Smooth muscle cell (in vitro differentiated cells): Measurements from ENCODE around the gene WDR11. TPM values are rescaled to one million over a fixed set of nuclear protein-coding genes. Genes with fewer than 3 reads are reported as not detected.
A peak's percentile ranks its signal among the peaks of the same experiment; 100 is the strongest.

Experiments
- DNase-seq: peaks from one replicate; lab custom pipeline; 2025; ENCODE audit not compliant: unreplicated experiment; lab: John Stamatoyannopoulos, UW
- H2AFZ ChIP-seq: fragments of 200-600 bp; sonication (generic); 2 replicates; pipeline ENCODE4 v1.6.0; 2016; ENCODE audit warnings: antibody characterized with exemption, low read depth, mild to moderate bottlenecking
- H3F3A ChIP-seq: fragments of 200-600 bp; sonication (generic); 2 replicates; pipeline ENCODE4 v1.6.0; 2017; ENCODE audit warnings: antibody characterized with exemption, low read depth
- H3K27ac ChIP-seq: fragments of 200-600 bp; sonication (generic); 2 replicates; pipeline ENCODE4 v1.5.1; 2016; ENCODE audit warnings: low read depth, mild to moderate bottlenecking
- H3K27me3 ChIP-seq: fragments of 200-600 bp; sonication (generic); 2 replicates; pipeline ENCODE4 v1.6.1; 2016; ENCODE audit warnings: low read depth, mild to moderate bottlenecking
- H3K36me3 ChIP-seq: fragments of 200-600 bp; sonication (generic); 2 replicates; pipeline ENCODE4 v1.5.1; 2016; ENCODE audit warnings: low read depth
- H3K4me1 ChIP-seq: fragments of 200-600 bp; sonication (generic); 2 replicates; pipeline ENCODE4 v1.5.1; 2016; ENCODE audit warnings: low read depth
- H3K4me2 ChIP-seq: fragments of 200-600 bp; sonication (generic); 2 replicates; pipeline ENCODE4 v1.6.0; 2016; ENCODE audit warnings: mild to moderate bottlenecking
- H3K4me3 ChIP-seq: fragments of 200-600 bp; sonication (generic); 2 replicates; pipeline ENCODE4 v1.5.1; 2016; ENCODE audit warnings: mild to moderate bottlenecking
- H3K79me2 ChIP-seq: fragments of 200-600 bp; sonication (generic); 2 replicates; pipeline ENCODE4 v1.6.0; 2016; ENCODE audit warnings: low read depth, mild to moderate bottlenecking
- H3K9ac ChIP-seq: fragments of 200-600 bp; sonication (generic); 2 replicates; pipeline ENCODE4 v1.6.0; 2016; ENCODE audit warnings: low read depth
- H3K9me3 ChIP-seq: fragments of 200-600 bp; sonication (generic); replicated peaks from 2 replicates; pipeline ENCODE4 v1.5.1; 2016; ENCODE audit warnings: low read depth
- H4K20me1 ChIP-seq: fragments of 200-600 bp; sonication (generic); 2 replicates; pipeline ENCODE4 v1.6.0; 2016; ENCODE audit warnings: low read depth
- CTCF ChIP-seq: fragments of 200-600 bp; sonication (generic); IDR thresholded peaks from 2 replicates; pipeline ENCODE4 v1.5.1; 2017; ENCODE audit warnings: borderline replicate concordance, mild to moderate bottlenecking, antibody characterized with exemption; ENCODE audit not compliant: insufficient read depth, poor library complexity, severe bottlenecking
- WGBS: methylation state at CpG from one replicate; pipeline ENCODE4 v1.1.7; 2016; ENCODE audit warnings: low lambda C conversion rate; 5-methylcytosine and 5-hydroxymethylcytosine counted together
- polyA plus RNA-seq: library from polyadenylated mRNA; unstranded; fragments of >200 nt; fragmentation: Nextera tagmentation; extraction: Ambion mirVana; gene quantifications from 2 replicates; pipeline ENCODE4 v1.2.1, GENCODE V29; 2016
- total RNA-seq: library from RNA; depleted of rRNA; stranded (reverse); fragments of >200 nt; gene quantifications from 2 replicates; pipeline ENCODE4 v1.2.3, GENCODE V29; 2014

WDR11 gene
- total and polyA plus RNA-seq, 2 experiments from 2014 or later: 19.3 to 58.7 TPM

DNA sequence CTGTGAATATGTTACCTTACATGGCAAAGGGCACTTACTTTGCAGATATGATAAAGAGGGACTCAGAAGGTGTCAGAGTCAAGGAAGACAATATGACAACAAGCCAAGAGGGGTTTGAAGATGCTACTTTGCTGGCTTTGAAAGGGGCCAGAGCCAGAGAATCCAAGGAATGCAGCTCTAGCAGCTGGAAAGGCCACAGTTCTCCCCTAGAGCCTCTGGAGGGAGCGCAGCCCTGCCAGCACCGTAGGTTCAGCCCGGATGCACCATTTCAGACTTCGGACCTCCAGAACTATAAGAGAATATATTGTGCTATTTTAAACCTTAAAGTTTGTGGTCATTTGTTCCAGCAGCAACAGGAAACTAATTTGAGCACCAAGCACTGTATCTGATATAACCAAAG is 32.9 kb upstream of the WDR11 start:
- Histone ChIP-seq H3K9ac (no peak overlapping the region), H3F3A (no peaks in the 10 kb centered on the region), H3K4me3 (no peak overlapping the region), H4K20me1 (no peaks in the 10 kb centered on the region), H3K27ac (no peak overlapping the region), H3K79me2 (no peaks in the 10 kb centered on the region), H3K36me3 (no peaks in the 10 kb centered on the region), H3K27me3 (no peaks in the 10 kb centered on the region), H3K4me2 (no peak overlapping the region), H2AFZ (no peak overlapping the region), H3K9me3 (no peaks in the 10 kb centered on the region), H3K4me1 (no peaks in the 10 kb centered on the region)
- TF ChIP-seq CTCF: no peak
- DNase-seq: no peak
- WGBS: 91% methylated on average over 4 of the region's 4 CpGs

GRCh38 chr10:120819366-120819765 is 31.8 kb upstream of the WDR11 start:
- Histone ChIP-seq H2AFZ (no peak overlapping the region), H3K36me3 (no peaks in the 10 kb centered on the region), H4K20me1 (no peaks in the 10 kb centered on the region), H3K9ac (no peak overlapping the region), H3K4me3 (no peak overlapping the region), H3K27me3 (no peaks in the 10 kb centered on the region), H3K27ac (no peak overlapping the region), H3F3A (no peaks in the 10 kb centered on the region), H3K9me3 (no peaks in the 10 kb centered on the region), H3K4me2 (no peak overlapping the region), H3K79me2 (no peaks in the 10 kb centered on the region), H3K4me1 (no peaks in the 10 kb centered on the region)
- 95% methylated on average over 6 of the region's 6 CpGs for WGBS
- DNase-seq: no peak
- TF ChIP-seq CTCF: no peak

DNA sequence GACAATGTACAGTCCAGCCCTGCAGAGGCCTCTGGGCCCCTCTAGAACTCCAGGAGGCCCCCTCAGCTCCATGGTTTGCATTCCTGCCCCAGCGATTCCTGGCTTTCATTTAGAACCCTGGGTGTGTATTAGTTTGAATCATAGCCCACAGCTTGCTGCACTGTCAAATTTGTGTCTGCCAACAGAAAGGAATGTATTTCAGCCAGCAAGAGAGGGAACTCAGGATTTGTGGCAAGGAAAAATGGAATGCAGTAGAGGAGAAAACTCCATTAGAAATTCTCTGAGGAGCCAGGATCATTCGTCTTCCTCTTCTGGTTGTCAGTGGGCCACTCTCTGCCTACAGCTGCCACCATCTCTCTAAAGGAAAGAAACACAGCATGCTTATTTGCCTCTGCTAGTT is 27.9 kb upstream of the WDR11 start:
- no peaks in the 10 kb centered on the region for H3F3A ChIP-seq
- no peaks in the 10 kb centered on the region for H3K27me3 ChIP-seq
- no peak overlapping the region for H3K4me2 ChIP-seq
- H3K9me3 ChIP-seq: no peaks in the 10 kb centered on the region
- H3K36me3 ChIP-seq: no peaks in the 10 kb centered on the region
- DNase-seq: no peak
- H4K20me1 ChIP-seq: no peaks in the 10 kb centered on the region
- TF ChIP-seq CTCF: no peak
- WGBS: 59% methylated on average over 2 of the region's 2 CpGs
- no peaks in the 10 kb centered on the region for H3K4me1 ChIP-seq
- no peak overlapping the region for H3K9ac ChIP-seq
- H3K27ac ChIP-seq: no peak overlapping the region
- no peak overlapping the region for H2AFZ ChIP-seq
- no peaks in the 10 kb centered on the region for H3K79me2 ChIP-seq
- H3K4me3 ChIP-seq: no peak overlapping the region

DNA sequence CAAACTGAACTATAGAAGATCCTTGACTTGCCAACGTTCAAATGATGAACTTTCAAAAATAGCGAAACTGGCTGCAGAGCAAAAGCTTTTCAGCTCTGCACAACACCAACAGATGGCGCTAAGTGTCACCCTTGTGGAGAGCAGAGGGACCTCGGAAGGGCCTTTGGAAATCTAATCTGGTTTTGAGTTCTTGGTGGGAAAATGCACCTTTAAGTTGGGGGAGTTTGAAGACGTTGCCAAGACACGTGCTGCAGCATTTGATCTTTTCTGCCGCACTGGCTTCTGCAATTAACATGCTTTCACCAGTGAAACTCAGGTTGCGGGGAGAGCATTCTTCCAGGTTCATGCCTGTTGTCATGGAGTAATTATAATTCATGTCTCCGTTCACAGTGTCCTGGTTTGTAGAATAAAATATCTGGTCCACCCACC is 26.3 kb upstream of the WDR11 start:
- peak; percentile 52 for TF ChIP-seq CTCF
- no peaks in the 10 kb centered on the region for H4K20me1 ChIP-seq
- H3K79me2 ChIP-seq: no peaks in the 10 kb centered on the region
- H3K36me3 ChIP-seq: no peaks in the 10 kb centered on the region
- no peak overlapping the region for H3K27ac ChIP-seq
- H3F3A ChIP-seq: no peaks in the 10 kb centered on the region
- H3K4me2 ChIP-seq: no peak overlapping the region
- H3K9me3 ChIP-seq: no peaks in the 10 kb centered on the region
- WGBS: 50% methylated on average over 9 of the region's 9 CpGs
- no peak overlapping the region for H2AFZ ChIP-seq
- H3K27me3 ChIP-seq: no peaks in the 10 kb centered on the region
- no peak for DNase-seq
- H3K9ac ChIP-seq: no peak overlapping the region
- no peak overlapping the region for H3K4me3 ChIP-seq
- H3K4me1 ChIP-seq: no peaks in the 10 kb centered on the region
